Measurements from ENCODE around the gene PDSS2. TPM values are rescaled to one million over a fixed set of nuclear protein-coding genes. Genes with fewer than 3 reads are reported as not detected.
"Not testable (repeated sequence)": the region's sequence is repeated elsewhere in the genome, so short reads cannot be mapped to it uniquely, and the experiment has no call there.

PDSS2 gene
- total RNA-seq, 1 donor from 2014 or later: 16.2 TPM

- ATAC-seq (no peak), DNase-seq (no peak)
- intact Hi-C loops (cut with micrococcal nuclease): no loop called here
Measured at GRCh38 chr6:107121266-107121665, 338.1 kb downstream of the PDSS2 start.

GRCh38 chr6:107120404-107120803 is 339.0 kb downstream of the PDSS2 start:
- DNase-seq (no peak), ATAC-seq (no peak)
- intact Hi-C loops (cut with micrococcal nuclease): no loop called here

DNA sequence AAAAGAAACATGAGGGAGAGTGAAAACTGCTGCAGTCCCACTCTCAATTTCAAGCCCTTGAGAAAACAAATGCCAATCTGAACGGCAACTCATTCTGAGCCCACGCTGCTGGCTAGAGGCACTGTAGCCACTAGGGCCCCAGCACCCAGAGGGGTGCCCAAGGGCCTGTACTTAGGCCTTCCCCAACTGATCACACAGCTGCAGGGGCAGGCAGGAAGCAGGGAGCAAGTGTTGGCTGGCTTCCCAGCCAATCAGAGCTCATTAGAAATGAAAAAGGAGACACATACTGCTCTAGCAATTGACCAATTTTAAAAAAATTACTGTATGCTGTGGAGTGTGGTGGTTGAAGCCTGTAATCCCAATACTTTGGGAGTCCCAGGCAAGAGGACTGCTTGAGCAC is 340.4 kb downstream of the PDSS2 start:
- no peak for DNase-seq
- intact Hi-C loops (cut with micrococcal nuclease): no loop called here

DNA sequence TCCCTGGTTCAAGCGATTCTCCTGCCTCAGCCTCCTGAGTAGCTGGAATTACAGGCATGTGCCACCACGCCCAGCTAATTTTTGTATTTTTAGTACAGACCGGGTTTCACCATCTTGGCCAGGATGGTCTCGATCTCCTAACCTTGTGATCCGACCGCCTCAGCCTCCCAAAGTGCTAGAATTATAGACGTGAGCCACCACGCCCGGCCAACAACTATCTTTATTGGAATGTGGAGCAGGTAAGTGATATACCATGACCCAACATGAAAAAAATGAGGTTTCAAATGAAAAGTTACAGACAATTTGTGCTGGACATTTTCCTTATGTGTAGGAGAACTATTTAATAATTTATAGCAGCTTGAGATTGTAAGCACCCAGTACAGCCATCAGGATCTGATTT is 340.8 kb downstream of the PDSS2 start:
- ATAC-seq; DNase-seq; intact Hi-C loops (cut with micrococcal nuclease): not testable (repeated sequence)

More for the DNA sequence above, 340.4 kb downstream of the PDSS2 start:
- no peak for ATAC-seq

DNA sequence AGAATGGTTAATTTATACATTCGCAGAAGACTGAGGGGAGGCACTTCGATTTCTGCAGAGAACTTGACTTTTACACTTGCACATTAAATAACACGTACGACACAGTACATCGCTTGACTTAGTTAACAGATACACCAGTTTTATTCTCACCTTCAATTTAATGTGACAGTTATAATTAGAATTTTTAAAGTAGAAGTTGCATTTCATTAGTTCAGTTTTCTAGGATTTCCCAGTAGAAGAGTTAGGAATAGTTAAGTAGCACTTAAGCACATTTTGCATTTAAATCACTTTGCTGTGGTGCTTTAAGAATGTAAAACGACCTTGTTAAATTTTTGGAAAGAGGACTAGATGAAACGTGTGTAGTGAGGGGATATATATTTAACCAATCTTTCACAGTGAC is 342.4 kb downstream of the PDSS2 start:
- DNase-seq (no peak), ATAC-seq (no peak)
- intact Hi-C loops (cut with micrococcal nuclease): no loop called here

GRCh38 chr6:107116328-107116892 is 343.0 kb downstream of the PDSS2 start:
- intact Hi-C loops (cut with micrococcal nuclease): no loop called here
- ATAC-seq (peak; percentile 30), DNase-seq (peak; percentile 40)

DNA sequence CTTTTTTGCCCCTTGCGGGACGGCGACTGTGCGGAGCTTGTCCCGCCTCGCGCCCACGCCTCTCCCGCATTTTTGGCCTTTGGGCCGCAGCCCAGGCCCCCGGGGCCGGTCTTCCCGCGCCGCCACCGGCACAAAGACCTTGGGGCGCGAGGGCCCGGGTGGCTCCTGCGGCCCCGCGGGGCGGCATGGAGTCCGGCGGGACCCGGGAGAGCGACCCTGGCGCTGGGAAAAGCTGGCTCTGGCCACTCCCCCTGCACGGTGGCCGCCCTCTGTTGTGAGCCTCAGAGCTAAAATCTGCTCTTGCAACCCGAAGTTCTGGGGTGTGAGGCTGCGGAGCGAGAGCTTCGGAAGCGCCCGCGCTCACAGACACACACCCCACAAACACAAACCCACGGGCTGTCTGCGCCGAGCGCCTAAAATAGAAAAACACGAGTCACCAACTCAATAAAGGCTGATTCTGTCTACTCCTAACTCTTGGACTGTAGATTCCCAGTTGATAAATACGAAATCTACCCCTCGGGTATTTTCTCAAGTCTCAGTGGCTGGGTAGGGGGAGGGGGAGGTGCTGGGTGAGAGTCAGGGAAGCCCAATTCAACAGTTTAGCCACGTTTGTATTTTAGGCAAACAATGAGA is 343.6 kb downstream of the PDSS2 start:
- peak; percentile 34 for ATAC-seq
- peak; percentile 44 for DNase-seq
- intact Hi-C loops (cut with micrococcal nuclease): no loop called here

GRCh38 chr6:107114926-107115694 is 344.3 kb downstream of the PDSS2 start, which contains the start of gene BEND3:
BEND3 (minus strand) TSS chr6:107115515; CDS start chr6:107099285, 16,230 bp downstream.
- intact Hi-C loops (cut with micrococcal nuclease): no loop called here
- DNase-seq (peak; percentile 58), ATAC-seq (peak; percentile 36)

DNA sequence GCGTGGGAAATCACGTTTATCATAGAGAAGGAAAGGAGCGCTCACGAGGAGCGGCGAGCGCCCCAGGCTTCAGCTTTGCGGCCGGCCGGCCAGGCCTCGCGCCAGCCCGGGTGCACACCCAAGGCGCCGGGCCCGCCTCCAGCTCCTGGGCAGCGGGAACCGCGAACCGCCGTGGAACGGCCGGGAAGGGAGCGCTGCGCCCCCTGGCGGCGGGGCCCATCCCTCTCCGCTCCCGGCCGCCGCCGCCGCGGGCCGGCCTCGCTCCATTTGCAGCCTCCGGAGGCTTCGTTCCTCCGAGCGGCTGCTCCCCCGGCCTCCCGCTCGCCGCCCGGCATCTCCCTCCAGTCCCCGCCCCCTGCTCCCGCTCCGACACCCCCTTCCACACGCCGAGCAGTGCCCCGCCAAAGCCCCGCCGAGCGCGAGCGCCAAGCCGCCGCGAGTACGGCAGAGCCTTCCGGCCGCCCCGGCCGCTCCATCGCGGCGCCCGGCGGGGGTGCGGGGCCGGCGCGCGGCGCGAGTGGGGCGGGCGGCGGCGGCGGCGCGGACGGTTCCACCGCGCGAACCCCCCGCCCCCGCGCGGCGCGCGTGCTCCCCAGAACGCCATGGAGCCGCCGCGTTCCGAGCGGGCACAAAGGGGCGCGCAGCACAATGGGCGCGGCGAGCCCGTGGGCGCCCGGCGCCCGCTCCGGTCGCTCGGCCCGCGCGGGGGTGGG is 345.0 kb downstream of the PDSS2 start:
- intact Hi-C loops (cut with micrococcal nuclease): no loop called here
- ATAC-seq: peak; percentile 96

DNA sequence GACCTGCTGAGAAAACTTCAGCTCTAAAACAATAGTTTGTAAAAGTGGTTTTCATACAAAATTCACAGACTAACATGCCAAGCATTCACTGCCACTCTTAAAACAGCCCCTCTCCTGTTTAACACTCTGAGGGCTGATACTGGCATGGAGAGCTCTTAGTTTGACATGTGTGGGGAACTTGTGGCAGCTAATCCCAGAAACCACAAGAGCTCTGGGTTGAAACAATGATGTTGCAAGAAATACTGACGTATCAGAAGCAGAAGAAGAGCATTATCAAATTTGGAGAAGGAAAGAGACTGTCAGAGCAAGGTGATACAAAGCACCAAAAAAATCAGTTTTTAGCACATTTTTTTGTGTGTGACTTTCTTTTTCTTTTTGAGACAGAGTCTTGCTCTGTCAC is 349.2 kb downstream of the PDSS2 start:
- ATAC-seq (no peak), DNase-seq (no peak)
- intact Hi-C loops (cut with micrococcal nuclease): no loop called here

More for the DNA sequence above, 345.0 kb downstream of the PDSS2 start:
- DNase-seq: peak; percentile 95

GRCh38 chr6:107108201-107108890 is 351.0 kb downstream of the PDSS2 start:
- DNase-seq: no peak
- intact Hi-C loops (cut with micrococcal nuclease): no loop called here
- ATAC-seq: no peak

DNA sequence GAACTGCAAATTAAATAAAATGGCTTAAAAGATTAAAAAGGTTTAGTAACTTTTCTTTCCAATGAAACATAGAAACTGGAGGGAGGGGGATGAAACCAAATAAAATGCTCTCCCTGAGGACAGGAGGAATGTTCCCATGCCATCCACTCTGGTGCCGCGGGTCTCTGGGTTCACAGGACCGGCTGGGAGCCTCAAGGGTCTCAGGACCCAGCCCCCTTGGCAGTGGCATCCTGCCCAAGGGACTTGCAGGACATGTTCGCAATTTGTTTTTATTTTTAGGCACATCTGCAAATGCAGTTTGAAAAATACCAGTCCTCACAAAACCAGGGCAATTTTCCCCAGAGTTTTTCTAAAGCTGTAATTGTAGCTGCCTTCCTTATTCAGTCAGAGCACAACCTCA is 351.6 kb downstream of the PDSS2 start:
- DNase-seq (no peak), ATAC-seq (no peak)
- intact Hi-C loops (cut with micrococcal nuclease): no loop called here

GRCh38 chr6:107106165-107106564 is 353.2 kb downstream of the PDSS2 start:
- ATAC-seq: no peak
- intact Hi-C loops (cut with micrococcal nuclease): no loop called here
- DNase-seq: no peak

GRCh38 chr6:107105511-107106116 is 353.8 kb downstream of the PDSS2 start:
- intact Hi-C loops (cut with micrococcal nuclease): no loop called here
- ATAC-seq (no peak), DNase-seq (no peak)

- no peak for DNase-seq
- intact Hi-C loops (cut with micrococcal nuclease): no loop called here
- ATAC-seq: no peak
Measured at GRCh38 chr6:107103082-107103481, 356.3 kb downstream of the PDSS2 start.

All from left ventricle myocardium superior (tissue), 1 donor.